K562 (cell line): ENCODE results near the gene UBE2N.

Source experiments
- CHD4 ChIP-seq: fragments of 200-600 bp; sonication (generic); IDR thresholded peaks from 3 replicates; pipeline ENCODE4 v1.6.1; 2012; ENCODE audit warnings: low read depth, mild to moderate bottlenecking, mixed read lengths, low read length, inconsistent platforms; ENCODE audit not compliant: insufficient read depth, insufficient replicate concordance, poor library complexity, severe bottlenecking
- FOXA1 ChIP-seq: fragments of 450-650 bp; IDR thresholded peaks from 2 replicates; pipeline ENCODE4 v1.6.1; 2016; ENCODE audit warnings: mild to moderate bottlenecking, borderline replicate concordance
- MTA3 ChIP-seq: fragments of 450-650 bp; formaldehyde crosslinking; IDR thresholded peaks from 2 replicates; pipeline ENCODE4 v1.6.1; 2017; ENCODE audit warnings: mild to moderate bottlenecking, borderline replicate concordance
- POLR3A ChIP-seq: IDR thresholded peaks from 2 replicates; pipeline ENCODE4 v1.6.1; 2011; ENCODE audit warnings: borderline replicate concordance, mild to moderate bottlenecking, moderate library complexity; ENCODE audit not compliant: insufficient read length, insufficient read depth; ENCODE audit errors: extremely low read depth
- SRF ChIP-seq, 2 experiments: fragments of 250-450, 450-650 bp in 1 of 2; sonication (Bioruptor Pico) in 1 of 2; sonication (generic) in 1 of 2; formaldehyde crosslinking; IDR thresholded peaks; 2 replicates each; pipeline versions ENCODE4 v1.5.0 to v1.5.1; 2020 to 2022; ENCODE audit warnings: mild to moderate bottlenecking in 1 of 2, missing genetic modification reagents in 1 of 2
- TSC22D4 ChIP-seq: fragments of 450-650 bp; IDR thresholded peaks from 2 replicates; pipeline ENCODE4 v1.6.1; 2016; ENCODE audit warnings: missing genetic modification characterization, missing biosample characterization, control low read depth
- TF ChIP-seq, protein P1 (sequence below): fragments of 250-450 bp; sonication (Bioruptor Pico); IDR thresholded peaks from 2 replicates; pipeline ENCODE4 v1.5.1; 2021; ENCODE audit warnings: mild to moderate bottlenecking

DNA sequence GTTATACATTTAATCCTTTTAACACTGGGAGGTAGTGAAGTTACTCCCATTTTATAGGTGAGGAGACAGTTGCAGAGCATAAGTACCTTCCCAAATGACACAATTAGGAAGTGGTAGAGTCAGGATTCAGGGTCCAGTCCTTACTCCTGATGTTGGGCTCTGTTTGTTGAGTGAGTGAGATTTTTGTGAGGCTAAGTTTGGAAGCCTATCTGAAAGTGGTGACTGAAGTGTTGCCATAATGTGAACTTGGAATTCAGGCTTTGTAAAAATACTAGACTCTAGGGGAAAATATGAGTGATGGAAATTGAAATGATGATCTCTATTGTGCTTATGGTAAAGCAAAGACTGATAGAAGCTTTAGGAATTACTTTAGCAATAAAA is 61.8 kb downstream of the UBE2N start:
- TF ChIP-seq SRF (CRISPR knock-in tag; IDR thresholded peaks at IDR 0.05) (no peak), MTA3 (no peak), FOXA1 (no peak), POLR3A (no peak), CHD4 (no peak), TSC22D4 (tag) (no peak)
- TF ChIP-seq, protein P1, sequence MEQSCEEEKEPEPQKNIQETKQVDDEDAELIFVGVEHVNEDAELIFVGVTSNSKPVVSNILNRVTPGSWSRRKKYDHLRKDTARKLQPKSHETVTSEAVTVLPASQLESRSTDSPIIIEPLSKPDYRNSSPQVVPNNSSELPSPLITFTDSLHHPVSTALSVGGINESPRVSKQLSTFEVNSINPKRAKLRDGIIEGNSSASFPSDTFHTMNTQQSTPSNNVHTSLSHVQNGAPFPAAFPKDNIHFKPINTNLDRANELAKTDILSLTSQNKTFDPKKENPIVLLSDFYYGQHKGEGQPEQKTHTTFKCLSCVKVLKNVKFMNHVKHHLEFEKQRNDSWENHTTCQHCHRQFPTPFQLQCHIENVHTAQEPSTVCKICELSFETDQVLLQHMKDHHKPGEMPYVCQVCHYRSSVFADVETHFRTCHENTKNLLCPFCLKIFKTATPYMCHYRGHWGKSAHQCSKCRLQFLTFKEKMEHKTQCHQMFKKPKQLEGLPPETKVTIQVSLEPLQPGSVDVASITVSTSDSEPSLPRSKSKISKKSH (CRISPR knock-in tag), result no peak
